Trophoblast cell (in vitro differentiated cells and primary cell): Measurements from ENCODE around the gene METTL15.
"Not testable (repeated sequence)": the region's sequence is repeated elsewhere in the genome, so short reads cannot be mapped to it uniquely, and the experiment has no call there.

Experiments used
- DNase-seq, 2 donors: peaks; one replicate each; pipeline ENCODE4 v3.0.0-alpha.2; 2016
- H2AFZ ChIP-seq: 2 replicates; pipeline ENCODE4 v1.6.1; 2013; ENCODE audit warnings: low read length, moderate library complexity, mild to moderate bottlenecking; ENCODE audit not compliant: insufficient read depth, poor library complexity
- H2AK5ac ChIP-seq: 2 replicates; pipeline ENCODE4 v1.6.1; 2013; ENCODE audit warnings: mild to moderate bottlenecking, low read length
- H2BK120ac ChIP-seq: 2 replicates; pipeline ENCODE4 v1.6.1; 2013; ENCODE audit warnings: low read length, mild to moderate bottlenecking, moderate library complexity; ENCODE audit not compliant: insufficient read depth, poor library complexity
- H2BK12ac ChIP-seq: 2 replicates; pipeline ENCODE4 v1.6.1; 2013; ENCODE audit warnings: mild to moderate bottlenecking, low read length, moderate library complexity
- H2BK5ac ChIP-seq: 2 replicates; pipeline ENCODE4 v1.6.1; 2013; ENCODE audit warnings: low read length, low read depth, moderate library complexity, mild to moderate bottlenecking; ENCODE audit not compliant: poor library complexity
- H3K14ac ChIP-seq: 2 replicates; pipeline ENCODE4 v1.6.1; 2013; ENCODE audit warnings: mild to moderate bottlenecking, low read length
- H3K18ac ChIP-seq: 2 replicates; pipeline ENCODE4 v1.6.1; 2013; ENCODE audit warnings: mild to moderate bottlenecking, low read length
- H3K23ac ChIP-seq: 2 replicates; pipeline ENCODE4 v1.6.1; 2013; ENCODE audit warnings: low read length
- H3K27ac ChIP-seq: 2 replicates; pipeline ENCODE4 v1.5.1; 2013; ENCODE audit warnings: low read depth, mild to moderate bottlenecking, inconsistent platforms, low read length, moderate library complexity
- H3K27me3 ChIP-seq: 2 replicates; pipeline ENCODE4 v1.6.1; 2013; ENCODE audit warnings: inconsistent platforms, mild to moderate bottlenecking, low read length, moderate library complexity; ENCODE audit not compliant: insufficient read depth
- H3K36me3 ChIP-seq, 2 experiments: 1 replicate in 1 of 2; 2 replicates in 1 of 2; pipeline ENCODE4 v1.6.1; 2013; ENCODE audit warnings: low read length in 2 of 2, mild to moderate bottlenecking in 2 of 2, moderate library complexity in 1 of 2; ENCODE audit not compliant: insufficient read depth in 2 of 2, control insufficient read depth in 1 of 2
- H3K4ac ChIP-seq: 2 replicates; pipeline ENCODE4 v1.6.1; 2013; ENCODE audit warnings: low read depth, mild to moderate bottlenecking, low read length, moderate library complexity
- H3K4me1 ChIP-seq, 2 experiments: 1 replicate in 1 of 2; 2 replicates in 1 of 2; pipeline ENCODE4 v1.6.1; 2013; ENCODE audit warnings: low read length in 2 of 2, mild to moderate bottlenecking in 2 of 2, moderate library complexity in 1 of 2; ENCODE audit not compliant: insufficient read depth in 2 of 2, control insufficient read depth in 1 of 2
- H3K4me2 ChIP-seq: 2 replicates; pipeline ENCODE4 v1.6.1; 2013; ENCODE audit warnings: inconsistent platforms, mild to moderate bottlenecking, low read length, moderate library complexity
- H3K4me3 ChIP-seq: 2 replicates; pipeline ENCODE4 v1.5.1; 2013; ENCODE audit warnings: mild to moderate bottlenecking, low read depth, low read length, inconsistent platforms
- H3K79me1 ChIP-seq: one replicate; pipeline ENCODE4 v1.6.1; 2013; ENCODE audit warnings: low read length
- H3K79me2 ChIP-seq: 2 replicates; pipeline ENCODE4 v1.6.1; 2013; ENCODE audit warnings: low read length, mild to moderate bottlenecking; ENCODE audit not compliant: control insufficient read depth, insufficient read depth, poor library complexity
- H3K9ac ChIP-seq: 2 replicates; pipeline ENCODE4 v1.6.1; 2013; ENCODE audit warnings: mild to moderate bottlenecking, low read length
- H3K9me3 ChIP-seq: 2 replicates; pipeline ENCODE4 v1.6.1; 2013; ENCODE audit warnings: low read depth, mild to moderate bottlenecking, control low read depth, inconsistent platforms, low read length; ENCODE audit not compliant: insufficient read depth
- H4K12ac ChIP-seq: 2 replicates; pipeline ENCODE4 v1.6.1; 2013; ENCODE audit warnings: low read depth, mild to moderate bottlenecking, low read length, moderate library complexity
- H4K8ac ChIP-seq: 2 replicates; pipeline ENCODE4 v1.6.1; 2013; ENCODE audit warnings: low read depth, mild to moderate bottlenecking, low read length, moderate library complexity
- H4K91ac ChIP-seq: one replicate; pipeline ENCODE4 v1.6.1; 2013; ENCODE audit warnings: low read depth, mild to moderate bottlenecking, low read length, moderate library complexity
- WGBS: extraction: QIAGEN DNeasy Blood & Tissue Kit; methylation state at CpG from one replicate; pipeline ENCODE4 v1.1.7; 2013; ENCODE audit warnings: missing lambda C conversion rate; ENCODE audit not compliant: insufficient read length, insufficient coverage; ENCODE audit errors: extremely low coverage; 5-methylcytosine and 5-hydroxymethylcytosine counted together

METTL15 gene

DNA sequence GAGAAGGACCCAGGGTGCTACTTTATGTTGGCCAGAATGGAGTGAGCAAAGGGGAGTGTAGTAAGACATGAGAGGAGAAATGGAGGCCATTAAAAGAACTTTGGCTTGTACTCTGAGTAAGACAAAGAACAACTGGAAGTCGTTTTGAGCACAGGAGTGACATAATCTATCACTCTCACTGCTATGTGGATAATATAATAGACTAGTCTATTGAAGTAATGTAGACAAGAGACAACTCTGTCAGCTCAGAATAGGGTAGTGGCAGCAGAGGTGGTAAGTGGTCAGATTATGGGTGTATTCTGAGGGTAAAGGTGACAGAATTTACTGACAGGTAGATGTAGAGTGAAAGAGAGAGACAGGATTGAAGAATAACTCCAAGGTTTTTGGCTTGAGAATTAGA is 8.5 kb upstream of the METTL15 start:
- H3K27me3 ChIP-seq, result no peaks in the 10 kb centered on the region
- H3K4me3 ChIP-seq, result no peak overlapping the region

DNA sequence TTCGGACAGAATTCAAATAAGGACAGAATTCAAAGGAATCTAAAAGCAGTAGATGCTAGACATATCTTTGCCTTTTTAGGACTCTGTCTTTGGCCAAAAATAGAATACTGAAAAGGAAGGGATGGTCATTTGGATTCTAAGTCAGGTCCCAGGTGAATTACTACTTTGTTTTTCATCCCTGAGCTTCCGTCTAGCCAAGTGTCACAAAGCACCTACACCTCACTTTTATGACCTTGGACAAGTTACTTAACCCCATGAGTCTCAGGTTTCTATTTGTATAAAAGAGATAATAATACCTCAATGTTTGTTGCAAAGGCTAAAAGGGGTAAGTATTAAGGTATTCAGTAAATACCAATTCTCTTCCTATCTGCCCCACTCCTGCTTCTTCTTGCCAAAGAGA is 7.5 kb upstream of the METTL15 start:
- Histone ChIP-seq H3K23ac (no peak overlapping the region), H3K36me3 (peaks cover 0 to 2% of the 10 kb centered on the region in 2 experiments), H3K4me1 (no peaks in the 10 kb centered on the region), H3K4me3 (no peak overlapping the region), H4K8ac (no peak overlapping the region), H3K27ac (no peak overlapping the region), H2BK5ac (no peak overlapping the region), H3K27me3 (no peaks in the 10 kb centered on the region), H4K12ac (no peak overlapping the region), H3K79me1 (no peaks in the 10 kb centered on the region), H3K14ac (no peak overlapping the region), H3K9ac (no peak overlapping the region), H3K4me2 (no peak overlapping the region), H4K91ac (no peak overlapping the region), H3K18ac (no peak overlapping the region), H2AK5ac (no peak overlapping the region), H3K79me2 (no peaks in the 10 kb centered on the region), H2AFZ (no peak overlapping the region), H3K9me3 (no peaks in the 10 kb centered on the region), H3K4ac (no peak overlapping the region), H2BK120ac (no peak overlapping the region), H2BK12ac (no peak overlapping the region)
- WGBS, result no CpG with 5 or more reads among the region's 2 CpGs
- DNase-seq, result no peak

More for the DNA sequence above, 8.5 kb upstream of the METTL15 start:
- no peaks in the 10 kb centered on the region for H3K9me3 ChIP-seq
- H3K18ac ChIP-seq, result no peak overlapping the region
- H3K14ac ChIP-seq, result no peak overlapping the region
- no peak overlapping the region for H3K4me2 ChIP-seq
- no peak overlapping the region for H3K9ac ChIP-seq
- H3K4ac ChIP-seq, result no peak overlapping the region
- peaks cover 0 to 2% of the 10 kb centered on the region in 2 experiments for H3K36me3 ChIP-seq
- no peak overlapping the region for H2BK12ac ChIP-seq
- H3K4me1 ChIP-seq, result no peaks in the 10 kb centered on the region
- no peak overlapping the region for H3K27ac ChIP-seq
- H4K12ac ChIP-seq, result no peak overlapping the region
- no peaks in the 10 kb centered on the region for H3K79me2 ChIP-seq
- no peak overlapping the region for H2AK5ac ChIP-seq
- no peak overlapping the region for H2BK5ac ChIP-seq
- H3K23ac ChIP-seq, result no peak overlapping the region
- no peak overlapping the region for H2AFZ ChIP-seq
- no peak overlapping the region for H4K91ac ChIP-seq
- WGBS, result no CpG with 5 or more reads among the region's 1 CpG
- H2BK120ac ChIP-seq, result no peak overlapping the region
- DNase-seq, result no peak
- no peaks in the 10 kb centered on the region for H3K79me1 ChIP-seq
- H4K8ac ChIP-seq, result no peak overlapping the region

DNA sequence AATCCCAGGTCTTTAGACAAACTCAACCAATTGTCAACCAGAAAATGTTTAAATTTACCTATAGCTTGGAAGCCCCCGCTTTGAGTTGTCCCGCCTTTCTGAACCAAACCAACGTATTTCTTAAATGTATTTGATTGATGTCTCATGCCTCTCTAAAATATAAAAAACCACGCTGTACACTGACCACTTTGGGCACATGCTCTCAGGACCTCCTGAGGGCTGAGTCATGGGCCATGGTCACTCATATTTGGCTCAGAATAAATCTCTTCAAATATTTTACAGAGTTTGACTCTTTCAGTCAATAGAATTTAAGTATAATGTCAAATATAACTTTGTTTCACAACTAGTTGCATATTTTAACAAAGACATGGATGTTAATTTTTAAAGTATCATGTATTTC is 5.9 kb upstream of the METTL15 start:
- H3K9ac ChIP-seq, H2AFZ ChIP-seq, H3K79me1 ChIP-seq, H3K9me3 ChIP-seq, H4K12ac ChIP-seq, H4K91ac ChIP-seq, H3K27me3 ChIP-seq, H4K8ac ChIP-seq, H3K27ac ChIP-seq, H3K4me2 ChIP-seq, H3K4ac ChIP-seq, H2AK5ac ChIP-seq, H3K23ac ChIP-seq, H2BK12ac ChIP-seq, H3K79me2 ChIP-seq, H3K4me3 ChIP-seq, H3K4me1 ChIP-seq, H2BK120ac ChIP-seq, H3K18ac ChIP-seq, H3K36me3 ChIP-seq, H3K14ac ChIP-seq, H2BK5ac ChIP-seq, DNase-seq: not testable (repeated sequence)
- WGBS, result no CpG with 5 or more reads among the region's 4 CpGs

DNA sequence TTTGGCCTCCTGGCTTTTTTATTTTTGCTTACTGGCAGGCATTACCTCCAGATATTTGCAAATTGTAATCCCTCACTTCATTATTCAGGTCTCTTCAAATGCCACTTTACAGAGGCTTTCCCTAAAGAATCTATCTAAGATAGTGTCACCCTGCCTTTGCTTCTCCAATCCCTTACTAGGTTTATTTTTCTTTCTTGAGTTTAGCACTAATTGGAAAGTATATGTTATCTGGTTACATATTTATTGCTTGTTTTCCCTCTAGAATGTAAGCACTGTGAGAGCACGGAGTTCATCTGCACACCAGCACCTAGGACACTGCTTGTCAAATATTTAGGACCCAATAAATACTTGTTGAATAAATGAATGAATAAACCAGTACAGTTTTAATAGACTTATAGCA is 3.8 kb upstream of the METTL15 start:
- no peak overlapping the region for H3K23ac ChIP-seq
- no peaks in the 10 kb centered on the region for H3K79me1 ChIP-seq
- H2AFZ ChIP-seq, result no peak overlapping the region
- H2BK120ac ChIP-seq, result no peak overlapping the region
- H4K91ac ChIP-seq, result no peak overlapping the region
- no peak overlapping the region for H2BK12ac ChIP-seq
- H4K8ac ChIP-seq, result no peak overlapping the region
- peaks cover 3% of the 10 kb centered on the region for H3K79me2 ChIP-seq
- H2AK5ac ChIP-seq, result no peak overlapping the region
- no peak overlapping the region for H3K4ac ChIP-seq
- H3K14ac ChIP-seq, result no peak overlapping the region
- no peak overlapping the region for H3K9ac ChIP-seq
- no peak for DNase-seq
- no peak overlapping the region for H2BK5ac ChIP-seq
- no peaks in the 10 kb centered on the region for H3K9me3 ChIP-seq
- WGBS, result no CpG with 5 or more reads among the region's 1 CpG
- H3K4me2 ChIP-seq, result no peak overlapping the region
- no peak overlapping the region for H4K12ac ChIP-seq
- H3K36me3 ChIP-seq, result no peaks in the 10 kb centered on the region
- H3K4me1 ChIP-seq, result no peaks in the 10 kb centered on the region
- H3K27ac ChIP-seq, result no peak overlapping the region
- no peak overlapping the region for H3K4me3 ChIP-seq
- no peak overlapping the region for H3K18ac ChIP-seq
- no peaks in the 10 kb centered on the region for H3K27me3 ChIP-seq
